Vagina (tissue), 2 donors: ENCODE data around the gene PMM1.

Experiments
- POLR2A ChIP-seq, 2 donors: fragments of 450-650 bp; IDR thresholded peaks; one replicate each; pipeline ENCODE4 v1.6.1; 2017; ENCODE audit warnings: antibody characterized with exemption in 2 of 2, mild to moderate bottlenecking in 2 of 2, moderate library complexity in 2 of 2
- POLR2AphosphoS5 ChIP-seq, 2 donors: sonication (generic); formaldehyde crosslinking; IDR thresholded peaks; one replicate each; pipeline ENCODE4 v1.9.0; 2017; ENCODE audit warnings: antibody characterized with exemption in 2 of 2, mild to moderate bottlenecking in 2 of 2, low read depth in 1 of 2; ENCODE audit not compliant: insufficient read depth in 1 of 2

DNA sequence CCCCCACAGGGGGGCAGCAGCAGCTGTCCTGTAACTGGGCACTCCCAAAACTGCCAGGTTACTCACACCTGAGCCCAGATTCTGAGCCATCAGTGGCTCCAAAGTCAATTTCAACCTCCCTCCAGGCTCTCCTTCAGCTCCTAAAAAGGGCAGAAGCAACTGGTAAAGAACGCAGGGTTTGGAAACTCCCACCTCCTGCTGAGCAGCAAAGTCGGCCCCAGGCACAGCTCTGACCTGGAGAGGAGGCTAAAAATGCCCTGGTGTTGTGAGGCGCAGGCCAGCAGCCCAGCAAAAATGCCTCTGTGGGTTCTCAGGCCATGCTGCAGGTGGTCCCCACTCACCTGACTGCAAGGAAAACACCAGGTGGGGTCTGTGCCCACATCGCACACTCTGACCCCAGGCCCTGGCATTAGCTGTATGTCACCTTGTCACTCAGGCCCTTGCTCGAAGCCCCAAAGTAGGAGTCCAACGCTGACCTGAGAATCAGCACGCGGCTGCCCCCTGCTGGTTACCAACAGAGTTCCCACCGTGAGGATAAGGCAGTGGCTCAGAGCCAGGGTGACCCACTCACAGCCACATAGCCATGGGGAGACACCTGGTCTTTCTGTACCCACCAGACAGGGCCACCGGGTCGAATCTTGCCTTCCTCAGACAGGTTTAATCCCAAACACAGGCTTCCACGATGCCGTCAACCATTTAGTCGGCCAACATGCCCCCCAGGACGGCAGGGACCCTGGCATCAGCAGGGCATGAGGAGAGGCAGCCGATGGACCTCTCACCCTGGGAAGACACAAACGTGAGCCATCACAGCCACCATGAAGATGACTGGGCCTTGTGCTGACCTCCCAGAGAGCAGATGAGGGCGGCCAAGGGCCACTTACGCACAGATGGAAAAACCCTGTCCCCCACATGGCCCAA is 56.5 kb downstream of the PMM1 start:
- no peak for TF ChIP-seq POLR2A (IDR thresholded peaks at IDR 0.05)
- TF ChIP-seq POLR2AphosphoS5 (IDR thresholded peaks at IDR 0.05; ENCODE audit: insufficient read depth in 1 of 2, low read depth in 1 of 2), result peak in 1 of 2 donors; percentile 19
